GM12878 (cell line): ENCODE measurements around the gene WNT8A. TPM values are rescaled to one million over a fixed set of nuclear protein-coding genes. Genes with fewer than 3 reads are reported as not detected.

Experiments used
- ATAC-seq: fragments of 200-7000 bp; cut with Tn5 transposase; 3 replicates; pipeline ENCODE4 v1.9.1; 2020; ENCODE audit warnings: mild to moderate bottlenecking, moderate library complexity
- BruUV-seq: library from RNA; stranded (reverse); fragments of 400-500 nt; replicated peaks from 2 replicates; lab custom pipeline; 2021; lab: Mats Ljungman, UMichigan
- CTCF ChIA-PET: fragments of 300-600 bp; sonication (Branson Sonifier 250); formaldehyde crosslinking; extraction: SDS; loops from one replicate; lab custom pipeline; 2021; ENCODE audit warnings: inconsistent platforms; lab: Yijun Ruan, JAX
- POLR2A ChIA-PET: fragments of 350-600 bp; formaldehyde crosslinking; extraction: SDS; loops from one replicate; lab custom pipeline; 2021; ENCODE audit warnings: inconsistent platforms; lab: Charles Lee
- RAD21 ChIA-PET: fragments of 300-600 bp; sonication (Branson Sonifier 250); formaldehyde crosslinking; loops from one replicate; lab custom pipeline; 2023; ENCODE audit warnings: antibody characterized with exemption; ENCODE audit not compliant: unreplicated experiment; lab: Charles Lee
- SMC1A ChIA-PET: fragments of 300-600 bp; sonication (Branson Sonifier 250); formaldehyde crosslinking; loops from one replicate; lab custom pipeline; 2023; ENCODE audit not compliant: unreplicated experiment, uncharacterized antibody; lab: Charles Lee
- DNase-seq: peaks from one replicate; pipeline ENCODE4 v3.0.0-alpha.2; 2011; ENCODE audit warnings: low read depth, low spot score
- FAIRE-seq: peaks from 3 replicates; lab custom pipeline; 2011; peaks lifted over from hg19 to GRCh38; lab: Jason Lieb, UNC
- H2AFZ ChIP-seq: 2 replicates; pipeline ENCODE4 v1.6.0; 2011; ENCODE audit warnings: low read depth, low read length, control low read depth; ENCODE audit not compliant: control insufficient read depth
- H3K27ac ChIP-seq: 2 replicates; pipeline ENCODE4 v1.5.1; 2011; ENCODE audit warnings: control low read depth; ENCODE audit not compliant: control insufficient read depth, insufficient read depth
- H3K27me3 ChIP-seq, 2 experiments: replicated peaks in 1 of 2; 2 replicates each; pipeline versions ENCODE4 v1.6.0 to v1.6.1; 2011; ENCODE audit warnings: low read length in 1 of 2; ENCODE audit not compliant: control insufficient read depth in 2 of 2, insufficient read depth in 2 of 2
- H3K36me3 ChIP-seq, 2 experiments: 2 replicates each; pipeline ENCODE4 v1.5.1; 2011; ENCODE audit warnings: low read length in 1 of 2; ENCODE audit not compliant: control insufficient read depth in 2 of 2, insufficient read depth in 2 of 2
- H3K4me1 ChIP-seq: 2 replicates; pipeline ENCODE4 v1.6.1; 2011; ENCODE audit warnings: mild to moderate bottlenecking, low read length, moderate library complexity, mixed read lengths; ENCODE audit not compliant: control insufficient read depth, insufficient read depth
- H3K4me2 ChIP-seq: 2 replicates; pipeline ENCODE4 v1.6.0; 2011; ENCODE audit warnings: control low read depth; ENCODE audit not compliant: control insufficient read depth, insufficient read depth
- H3K4me3 ChIP-seq: fragments of 200-600 bp; sonication (generic); 2 replicates; pipeline ENCODE4 v1.5.1; 2016
- H3K79me2 ChIP-seq: 2 replicates; pipeline ENCODE4 v1.6.0; 2011; ENCODE audit warnings: low read length; ENCODE audit not compliant: control insufficient read depth, insufficient read depth
- H3K9ac ChIP-seq: 2 replicates; pipeline ENCODE4 v1.8.0; 2011; ENCODE audit warnings: low read length, control low read depth, mixed read lengths; ENCODE audit not compliant: control insufficient read depth, insufficient read depth
- H3K9me3 ChIP-seq: replicated peaks from 3 replicates; pipeline ENCODE4 v1.5.1; 2011; ENCODE audit warnings: mild to moderate bottlenecking, low read length; ENCODE audit not compliant: control insufficient read depth, insufficient read depth
- H4K20me1 ChIP-seq: 2 replicates; pipeline ENCODE4 v1.6.0; 2011; ENCODE audit not compliant: control insufficient read depth, insufficient read depth
- MEF2B ChIP-seq: fragments of 450-650 bp; IDR thresholded peaks from 2 replicates; pipeline ENCODE4 v1.6.1; 2018; ENCODE audit warnings: mild to moderate bottlenecking, moderate library complexity; ENCODE audit not compliant: partially characterized antibody, poor library complexity, severe bottlenecking
- MYB ChIP-seq: fragments of 150-350 bp; IDR thresholded peaks from 2 replicates; pipeline ENCODE4 v1.6.1; 2014; ENCODE audit warnings: mild to moderate bottlenecking, low read depth, low read length, borderline replicate concordance
- NFYB ChIP-seq: IDR thresholded peaks from 2 replicates; pipeline ENCODE4 v1.6.1; 2011; ENCODE audit warnings: low read depth, mild to moderate bottlenecking, low read length, improper control_type of control experiment, moderate library complexity; ENCODE audit not compliant: insufficient read depth
- SPI1 ChIP-seq: IDR thresholded peaks from 2 replicates; pipeline ENCODE4 v1.6.1; 2011; ENCODE audit warnings: low read depth, mild to moderate bottlenecking, low read length, moderate library complexity, borderline replicate concordance; ENCODE audit not compliant: insufficient read depth
- SUPT20H ChIP-seq: IDR thresholded peaks from 2 replicates; pipeline ENCODE4 v1.6.1; 2011; ENCODE audit warnings: low read depth, mild to moderate bottlenecking, low read length, moderate library complexity, borderline replicate concordance; ENCODE audit not compliant: control insufficient read depth
- WGBS: methylation state at CpG from one replicate; pipeline ENCODE4 v1.1.6; 2016; ENCODE audit warnings: low lambda C conversion rate; ENCODE audit not compliant: insufficient replicate concordance, insufficient coverage; ENCODE audit errors: missing lambda C conversion rate; 5-methylcytosine and 5-hydroxymethylcytosine counted together
- in situ Hi-C: fragments of 300-500 bp; cut with MboI; formaldehyde crosslinking; loops from 9 replicates; pipeline ENCODE4 v1.14.3; 2018; ENCODE audit warnings: mixed read lengths
- intact Hi-C: fragments of 100-400 bp; cut with micrococcal nuclease; formaldehyde crosslinking; loops from one replicate; pipeline ENCODE4 v1.14.2; 2022; ENCODE audit not compliant: unreplicated experiment
- polyA plus RNA-seq, 11 experiments: library from polyadenylated mRNA; depleted of rRNA in 4 of 11; unstranded in 6 of 11; stranded (reverse) in 5 of 11; fragments of >200 nt; fragmentation: Nextera tagmentation in 4 of 11; fragmentation: Illumina TruSeq in 1 of 11; extraction: Ambion mirVana in 4 of 11; extraction: Trizol in 1 of 11; gene quantifications; 1 replicate in 1 of 11; 2 replicates in 10 of 11; pipeline versions ENCODE4 v1.2.1 to v1.2.3, GENCODE V29; 2011 to 2016; ENCODE audit warnings: inconsistent platforms in 2 of 11, missing spikeins in 2 of 11, low read depth in 1 of 11
- total RNA-seq, 4 experiments: library from RNA; depleted of rRNA in 3 of 4; stranded (reverse); fragments of >200 nt in 3 of 4; fragmentation: Illumina TruSeq in 1 of 4; extraction: Trizol in 1 of 4; gene quantifications; 2 replicates each; pipeline versions ENCODE4 v1.2.1 to v1.2.3, GENCODE V29; 2013 to 2021

Gene WNT8A
- total and polyA plus RNA-seq, 10 of the 15 experiments (the other 5 are each of a cell fraction or from before 2014, with no cell fraction given) = not detected

- TF ChIP-seq SUPT20H (no peak), NFYB (no peak), MEF2B (no peak)
- TF ChIP-seq, all 136 proteins: peak for 0
Measured at GRCh38 chr5:138129347-138129746, 45.5 kb downstream of the WNT8A start (continued).

DNA sequence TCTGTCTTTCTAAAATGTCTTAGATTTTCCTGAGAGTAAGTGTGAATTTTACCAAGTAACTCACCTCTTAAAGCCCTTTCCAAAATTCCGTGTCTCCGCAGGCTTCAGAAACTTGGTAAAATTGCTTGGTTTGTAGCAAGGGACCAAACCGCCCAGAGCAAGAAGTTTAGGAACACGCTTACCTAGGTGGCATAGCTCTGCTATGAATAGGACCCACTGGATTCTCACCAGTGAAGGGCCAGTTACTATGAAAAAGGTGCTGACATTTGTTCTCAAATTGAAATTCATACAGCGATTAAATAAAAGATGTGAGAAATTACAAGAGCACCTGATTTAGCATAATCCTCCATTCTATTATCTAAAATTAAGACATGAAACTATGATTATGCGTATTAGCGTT, 48.7 kb downstream of the WNT8A start:
- BruUV-seq = no TSS peak
- TF ChIP-seq SPI1 (no peak), MYB (no peak)
- H3K4me1 ChIP-seq = no peaks in the 10 kb centered on the region
- no peak for DNase-seq
- ChIA-PET SMC1A (interaction anchor here (0.6 to 3.6 kb wide), 14 partner anchors 11 to 390 kb away, joined by 3 to 87 read pairs (median 6); no protein-coding TSS in a partner anchor), RAD21 (interaction anchor here (1.1 to 3.4 kb wide), 11 partner anchors 19 to 353 kb away, joined by 3 to 59 read pairs (median 6); partner anchors contain the start of gene PKD2L2), POLR2A (interaction anchor here (0.7 kb wide), 1 partner anchor 244 kb away, joined by 3 read pairs; no protein-coding TSS in a partner anchor), CTCF (interaction anchor here (0.6 to 13.8 kb wide), 27 partner anchors 9 to 509 kb away, joined by 3 to 243 read pairs (median 7); partner anchors contain the start of genes FAM13B and WNT8A)
- no peak overlapping the region for H3K9ac ChIP-seq
- no peaks in the 10 kb centered on the region for H3K79me2 ChIP-seq
- no peaks in the 10 kb centered on the region for H4K20me1 ChIP-seq
- no peaks in the 10 kb centered on the region for H3K9me3 ChIP-seq
- H3K4me3 ChIP-seq = peak overlapping the region; percentile 60; the same call in 1 of the 2 replicates
- peak overlapping the region; percentile 54; the same call in 1 of the 2 replicates for H3K4me2 ChIP-seq
- in situ Hi-C loops (loop anchor here (10.0 kb wide), 3 partner anchors 48 to 468 kb away; partner anchors contain the start of gene WNT8A), intact Hi-C loops (loop anchor here (2.0 to 10.0 kb wide), 2 partner anchors 354 to 508 kb away; no protein-coding TSS in a partner anchor)
- no peaks in the 10 kb centered on the region for H3K27me3 ChIP-seq
- H3K27ac ChIP-seq = no peak overlapping the region
- ATAC-seq = no peak
- FAIRE-seq = no peak
- 35% methylated on average over 7 of the region's 7 CpGs for WGBS
- peak overlapping the region; percentile 69 for H2AFZ ChIP-seq
- no peaks in the 10 kb centered on the region for H3K36me3 ChIP-seq
